AG04449 (cell line): ENCODE results near the gene ERICH6.

Source experiments
- CTCF ChIA-PET: fragments of 350-600 bp; formaldehyde crosslinking; extraction: SDS; loops from one replicate; lab custom pipeline; 2021; ENCODE audit warnings: antibody characterized with exemption; lab: Yijun Ruan, JAX
- POLR2A ChIA-PET: fragments of 400-600, 350-600 bp; formaldehyde crosslinking; extraction: SDS; loops from one replicate; lab custom pipeline; 2020; ENCODE audit warnings: antibody characterized with exemption, inconsistent platforms; lab: Yijun Ruan, JAX
- DNase-seq: peaks from one replicate; pipeline ENCODE4 v3.0.0-alpha.2; 2010; ENCODE audit warnings: low read depth, low spot score
- H3K4me3 ChIP-seq: 2 replicates; pipeline ENCODE4 v1.5.1; 2011; ENCODE audit warnings: low read depth, mild to moderate bottlenecking, control low read depth, low read length
- TF ChIP-seq, protein P1 (sequence below): IDR thresholded peaks from one replicate; pipeline ENCODE4 v1.5.1; 2011; ENCODE audit warnings: mild to moderate bottlenecking, moderate library complexity, low read length, control low read depth, inconsistent platforms; ENCODE audit not compliant: insufficient read depth; ENCODE audit errors: missing control alignments

The ERICH6 gene

GRCh38 chr3:150733936-150734794 lies 30.4 kb upstream of the ERICH6 start:
- POLR2A ChIA-PET = no interaction called here
- DNase-seq = no peak
- H3K4me3 ChIP-seq = no peak overlapping the region

DNA sequence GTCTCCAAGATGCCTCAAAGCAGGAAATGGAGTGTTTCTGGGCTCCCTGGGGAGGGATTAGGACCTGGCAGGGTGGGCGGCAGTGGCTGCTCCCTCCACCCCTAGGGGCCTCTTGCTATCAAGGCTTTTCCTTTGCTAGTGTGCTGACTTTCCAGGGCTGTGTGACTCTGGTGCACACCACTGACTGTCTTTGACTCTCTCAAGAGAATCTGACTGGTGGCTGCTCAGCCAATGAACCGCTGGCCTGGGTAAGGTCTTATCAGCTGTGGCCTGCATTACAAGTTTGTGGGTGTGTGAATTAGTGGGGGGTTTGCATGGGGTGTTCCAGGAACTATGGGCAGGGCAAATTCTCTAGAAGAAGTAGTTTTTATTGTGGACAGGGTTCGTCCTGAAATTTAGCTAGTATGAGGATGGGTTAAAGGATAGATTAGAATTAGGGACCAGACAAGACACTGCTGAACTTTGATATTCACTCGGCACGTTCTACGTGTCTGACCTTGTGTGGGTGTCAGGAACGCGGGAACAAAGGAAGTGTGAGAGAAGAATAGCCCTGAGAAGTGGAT lies 29.7 kb upstream of the ERICH6 start:
- ChIA-PET CTCF (interaction anchor here (3.6 kb wide), 1 partner anchor 12 kb away, joined by 17 read pairs; no protein-coding TSS in a partner anchor), POLR2A (no interaction called here)
- H3K4me3 ChIP-seq = no peak overlapping the region
- TF ChIP-seq, protein P1, sequence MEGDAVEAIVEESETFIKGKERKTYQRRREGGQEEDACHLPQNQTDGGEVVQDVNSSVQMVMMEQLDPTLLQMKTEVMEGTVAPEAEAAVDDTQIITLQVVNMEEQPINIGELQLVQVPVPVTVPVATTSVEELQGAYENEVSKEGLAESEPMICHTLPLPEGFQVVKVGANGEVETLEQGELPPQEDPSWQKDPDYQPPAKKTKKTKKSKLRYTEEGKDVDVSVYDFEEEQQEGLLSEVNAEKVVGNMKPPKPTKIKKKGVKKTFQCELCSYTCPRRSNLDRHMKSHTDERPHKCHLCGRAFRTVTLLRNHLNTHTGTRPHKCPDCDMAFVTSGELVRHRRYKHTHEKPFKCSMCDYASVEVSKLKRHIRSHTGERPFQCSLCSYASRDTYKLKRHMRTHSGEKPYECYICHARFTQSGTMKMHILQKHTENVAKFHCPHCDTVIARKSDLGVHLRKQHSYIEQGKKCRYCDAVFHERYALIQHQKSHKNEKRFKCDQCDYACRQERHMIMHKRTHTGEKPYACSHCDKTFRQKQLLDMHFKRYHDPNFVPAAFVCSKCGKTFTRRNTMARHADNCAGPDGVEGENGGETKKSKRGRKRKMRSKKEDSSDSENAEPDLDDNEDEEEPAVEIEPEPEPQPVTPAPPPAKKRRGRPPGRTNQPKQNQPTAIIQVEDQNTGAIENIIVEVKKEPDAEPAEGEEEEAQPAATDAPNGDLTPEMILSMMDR = no peak
- no peak for DNase-seq

More at GRCh38 chr3:150733936-150734794, 30.4 kb upstream of the ERICH6 start:
- CTCF ChIA-PET = interaction anchor here (1.2 to 3.6 kb wide), 2 partner anchors 12 to 131 kb away, joined by 3 to 17 read pairs; no protein-coding TSS in a partner anchor
- TF ChIP-seq, protein P1 = no peak

GRCh38 chr3:150729682-150730360 lies 26.1 kb upstream of the ERICH6 start:
- TF ChIP-seq, protein P1 = no peak
- POLR2A ChIA-PET = no interaction called here
- CTCF ChIA-PET = interaction anchor here (1.6 kb wide), 2 partner anchors 9 to 135 kb away, joined by 11 to 12 read pairs; no protein-coding TSS in a partner anchor
- H3K4me3 ChIP-seq = no peak overlapping the region
- no peak for DNase-seq

GRCh38 chr3:150727653-150728502 lies 24.2 kb upstream of the ERICH6 start:
- TF ChIP-seq, protein P1 = no peak
- CTCF ChIA-PET = interaction anchor here (0.9 to 1.2 kb wide), 2 partner anchors 10 to 24 kb away, joined by 3 to 4 read pairs; partner anchors contain the start of gene ERICH6
- DNase-seq = no peak
- H3K4me3 ChIP-seq = no peak overlapping the region
- POLR2A ChIA-PET = no interaction called here

DNA sequence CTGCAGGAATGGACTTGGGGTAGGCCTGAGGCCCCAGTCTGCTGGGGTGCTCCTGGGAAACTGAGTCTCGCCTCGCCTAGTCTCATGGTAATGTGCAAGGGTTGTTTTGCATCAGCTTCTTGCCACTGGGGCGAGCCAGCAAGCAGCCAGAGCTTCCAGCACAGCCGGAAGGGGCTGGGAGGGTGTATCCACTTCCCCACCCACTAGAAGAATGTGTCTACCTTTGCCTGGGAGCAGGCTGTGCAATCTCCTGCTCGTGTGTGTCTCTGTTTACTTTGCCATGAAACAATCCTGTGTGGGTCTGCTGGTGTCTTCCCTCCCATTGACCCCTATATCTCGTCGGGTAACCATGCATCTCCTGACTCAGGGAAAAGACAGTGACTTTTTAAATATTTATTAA lies 21.8 kb upstream of the ERICH6 start:
- POLR2A ChIA-PET = no interaction called here
- TF ChIP-seq, protein P1 = no peak
- CTCF ChIA-PET = no interaction called here
- DNase-seq = no peak
- no peak overlapping the region for H3K4me3 ChIP-seq
